Esophagus squamous epithelium (tissue), 5 donors: ENCODE results near the gene GREB1. TPM values are rescaled to one million over a fixed set of nuclear protein-coding genes. Genes with fewer than 3 reads are reported as not detected.

ENCODE experiments used
- DNase-seq: peaks from one replicate; lab custom pipeline; 2025; lab: John Stamatoyannopoulos, UW
- H3K27ac ChIP-seq, 4 donors: fragments of 200-600 bp; sonication (generic); one replicate each; pipeline ENCODE4 v1.5.1; 2016 to 2019; ENCODE audit warnings: mild to moderate bottlenecking in 1 of 4
- H3K27me3 ChIP-seq, 4 donors: fragments of 200-600 bp; sonication (generic); 1 replicate in 3 of 4; 2 replicates in 1 of 4; pipeline versions ENCODE4 v1.5.1 to v1.6.0; 2017 to 2021; ENCODE audit warnings: antibody characterized with exemption in 1 of 4
- H3K36me3 ChIP-seq, 3 donors: fragments of 200-600 bp; sonication (generic); one replicate each; pipeline ENCODE4 v1.5.1; 2016 to 2019
- H3K4me1 ChIP-seq, 3 donors: fragments of 200-600 bp; sonication (generic); one replicate each; pipeline ENCODE4 v1.5.1; 2017 to 2019
- H3K4me3 ChIP-seq, 4 donors: fragments of 200-600 bp; sonication (generic); 1 replicate in 3 of 4; 2 replicates in 1 of 4; pipeline ENCODE4 v1.5.1; 2016 to 2019; ENCODE audit warnings: mild to moderate bottlenecking in 2 of 4, moderate library complexity in 1 of 4
- H3K9me3 ChIP-seq, 3 donors: fragments of 200-600 bp; sonication (generic); one replicate each; pipeline ENCODE4 v1.5.1; 2016 to 2019
- CTCF ChIP-seq, 6 experiments: fragments of 450-650 bp in 4 of 6; fragments of 200-600 bp in 2 of 6; sonication (generic) in 2 of 6; IDR thresholded peaks; one replicate each; pipeline ENCODE4 v1.5.1; 2016 to 2019; ENCODE audit warnings: antibody characterized with exemption in 6 of 6, mild to moderate bottlenecking in 4 of 6, moderate library complexity in 4 of 6
- POLR2A ChIP-seq, 4 donors: fragments of 450-650 bp; IDR thresholded peaks; one replicate each; pipeline ENCODE4 v1.6.1; 2017; ENCODE audit warnings: antibody characterized with exemption in 4 of 4, mild to moderate bottlenecking in 4 of 4, moderate library complexity in 3 of 4
- whole genome bisulfite sequencing, 2 donors: methylation state at CpG; one replicate each; pipeline ENCODE4 v1.1.5; 2018; 5-methylcytosine and 5-hydroxymethylcytosine counted together
- intact Hi-C: fragments of 100-400 bp; cut with DNase I; formaldehyde crosslinking; loops from one replicate; pipeline ENCODE4 v1.15.0; 2022
- total RNA-seq, 4 donors: library from RNA; depleted of rRNA; stranded (reverse); fragments of >200 nt; gene quantifications; one replicate each; pipeline ENCODE4 v1.1.0, GENCODE V29; 2016
- donor health status: DM: yes; HTN: yes; CAD: no.

GREB1 gene
- total RNA-seq, 4 donors from 2014 or later, result 0.08 to 1.7 (median 0.51) TPM

GRCh38 chr2:11579867-11580659, 46.2 kb downstream of the GREB1 start:
- no peak overlapping the region for H3K27ac ChIP-seq
- TF ChIP-seq POLR2A (IDR thresholded peaks at IDR 0.05) (no peak), CTCF (IDR thresholded peaks at IDR 0.05) (no peak)
- 64 to 70% methylated on average over 9 to 10 of the region's 10 CpGs for WGBS, 2 donors

DNA sequence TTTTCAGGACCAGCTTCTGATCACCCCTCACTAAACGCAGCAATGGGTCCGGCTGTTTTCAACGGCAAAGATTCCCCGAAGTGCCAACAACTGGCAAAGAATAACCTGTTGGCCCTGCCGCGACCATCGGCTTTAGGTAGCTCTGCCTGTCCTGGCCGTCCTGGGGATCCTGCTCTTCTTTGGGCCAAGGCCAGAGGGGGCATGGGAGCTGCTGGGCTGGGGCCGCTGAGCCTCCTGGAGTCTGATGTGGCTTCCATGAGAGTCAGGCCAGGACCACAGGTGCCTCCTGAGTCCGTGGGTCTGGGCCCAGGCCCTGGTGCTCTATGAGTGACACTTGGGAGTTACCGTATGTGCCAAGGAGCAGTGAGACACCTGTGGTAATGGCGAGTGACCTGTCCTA, 46.9 kb downstream of the GREB1 start:
- TF ChIP-seq CTCF (IDR thresholded peaks at IDR 0.05), result no peak
- TF ChIP-seq POLR2A (IDR thresholded peaks at IDR 0.05), result no peak
- intact Hi-C loops, result no loop called here
- no peak for DNase-seq
- Histone ChIP-seq H3K27me3 (no peaks in the 10 kb centered on the region), H3K27ac (no peak overlapping the region), H3K4me3 (no peak overlapping the region), H3K36me3 (no peaks in the 10 kb centered on the region), H3K4me1 (peaks cover 0 to 17% (median 8%) of the 10 kb centered on the region in 3 donors), H3K9me3 (no peaks in the 10 kb centered on the region)
- WGBS, 2 donors, result 89% methylated on average over 4 to 12 of the region's 12 CpGs

More at GRCh38 chr2:11579867-11580659, 46.2 kb downstream of the GREB1 start:
- DNase-seq, result no peak
- no peaks in the 10 kb centered on the region for H3K9me3 ChIP-seq
- intact Hi-C loops, result loop anchor here (10.0 kb wide), 1 partner anchor 445 kb away; a partner anchor contains a TSS
- no peaks in the 10 kb centered on the region for H3K27me3 ChIP-seq
- H3K4me1 ChIP-seq, result peaks cover 0 to 17% (median 8%) of the 10 kb centered on the region in 3 donors
- no peak overlapping the region for H3K4me3 ChIP-seq
- H3K36me3 ChIP-seq, result no peaks in the 10 kb centered on the region

DNA sequence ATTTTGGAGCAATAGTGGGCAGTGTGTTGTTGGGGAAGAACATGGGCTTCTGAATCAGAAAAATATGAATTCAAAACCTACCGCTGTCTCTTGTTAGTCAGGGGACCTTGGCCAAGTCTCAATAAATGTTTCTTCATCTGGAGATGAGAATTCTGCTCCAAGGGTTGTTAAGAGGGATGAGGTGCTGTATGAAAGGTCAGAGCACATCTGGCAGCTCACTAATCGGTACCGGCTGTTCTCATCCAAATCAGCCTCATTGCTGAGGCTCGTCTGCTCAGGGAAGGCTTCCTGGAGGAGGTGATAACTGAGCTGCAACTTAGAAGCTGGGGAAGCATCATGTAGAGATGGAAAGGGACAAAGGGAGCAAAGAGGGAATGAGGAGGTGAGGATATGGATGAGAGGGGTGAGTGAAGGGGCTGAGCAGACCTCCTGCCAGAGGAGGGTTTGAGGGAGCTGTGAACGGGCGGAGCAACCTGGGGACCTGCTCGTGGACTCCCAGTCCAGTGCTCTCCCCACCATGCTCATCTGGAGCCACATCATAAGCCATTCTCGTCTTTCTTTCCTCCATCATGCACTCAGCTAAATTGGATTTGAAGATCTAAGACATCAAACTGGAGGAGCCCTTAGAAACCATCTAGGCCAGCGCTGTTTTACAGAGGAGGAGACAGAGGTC, 47.4 kb downstream of the GREB1 start:
- Histone ChIP-seq H3K9me3 (no peaks in the 10 kb centered on the region), H3K27me3 (no peaks in the 10 kb centered on the region), H3K36me3 (no peaks in the 10 kb centered on the region), H3K4me3 (no peak overlapping the region), H3K4me1 (peaks cover 0 to 17% (median 8%) of the 10 kb centered on the region in 3 donors), H3K27ac (no peak overlapping the region)
- TF ChIP-seq CTCF (IDR thresholded peaks at IDR 0.05), result no peak
- TF ChIP-seq POLR2A (IDR thresholded peaks at IDR 0.05), result no peak
- no peak for DNase-seq
- intact Hi-C loops, result no loop called here
- WGBS, 2 donors, result 85 to 88% methylated on average over 9 of the region's 9 CpGs

DNA sequence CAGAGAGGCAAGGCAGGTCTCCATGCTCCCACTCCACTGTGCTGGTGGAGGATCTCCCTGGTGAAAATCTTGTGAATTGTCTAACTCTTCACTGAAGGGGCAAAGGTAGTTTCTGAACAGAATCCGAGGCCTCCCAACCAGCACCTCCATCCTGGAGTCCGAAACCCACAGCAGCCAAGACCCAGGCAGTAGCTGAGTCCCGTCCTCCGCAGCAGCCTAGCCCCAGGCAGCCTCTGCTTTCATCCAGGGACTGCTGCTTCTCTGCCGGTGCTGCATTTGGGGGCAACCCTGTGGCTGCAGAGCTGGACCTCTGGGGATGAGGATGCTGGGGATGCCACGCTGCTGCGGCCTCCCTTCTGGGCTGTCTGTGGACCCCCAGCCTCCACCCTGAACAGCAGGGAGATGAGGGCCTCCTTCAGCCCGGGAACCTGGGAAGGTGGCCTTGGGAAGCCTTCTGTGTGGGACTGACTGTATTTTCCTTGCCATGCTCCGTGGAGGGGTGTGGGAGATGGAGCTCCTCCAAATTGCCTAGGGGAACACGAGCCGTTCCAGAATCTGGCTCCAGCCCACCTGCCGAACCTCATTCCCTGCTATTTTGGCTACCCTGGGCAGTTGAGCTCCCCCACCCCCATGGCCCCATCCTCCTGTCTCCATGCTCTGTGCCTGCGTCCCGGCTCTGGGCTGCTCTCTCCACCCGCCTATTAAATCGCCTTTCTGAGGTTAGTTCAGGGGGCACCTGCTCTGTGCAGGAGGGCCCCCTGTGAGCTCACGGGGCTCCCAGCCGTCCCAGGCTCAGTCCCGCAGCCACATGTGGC, 48.2 kb downstream of the GREB1 start:
- intact Hi-C loops, result loop anchor here (2.0 kb wide), 1 partner anchor 103 kb away; no protein-coding TSS in a partner anchor
- Histone ChIP-seq H3K36me3 (no peaks in the 10 kb centered on the region), H3K4me1 (peaks cover 0 to 17% (median 8%) of the 10 kb centered on the region in 3 donors), H3K27ac (peak overlapping the region in 1 of 4 donors; percentile 34), H3K4me3 (no peak overlapping the region), H3K27me3 (no peaks in the 10 kb centered on the region), H3K9me3 (no peaks in the 10 kb centered on the region)
- WGBS, 2 donors, result 52 to 75% methylated on average over 4 to 9 of the region's 19 CpGs
- no peak for TF ChIP-seq POLR2A (IDR thresholded peaks at IDR 0.05)
- TF ChIP-seq CTCF (IDR thresholded peaks at IDR 0.05), result no peak
- DNase-seq, result no peak
